Measurements from ENCODE around the gene ST7L. TPM values are rescaled to one million over a fixed set of nuclear protein-coding genes. Genes with fewer than 3 reads are reported as not detected.

ST7L gene
- total and polyA plus RNA-seq, 12 donors, result 9.2 to 22.2 (median 13.9) TPM

- peaks cover 0 to 5% (median 0%) of the 10 kb centered on the region in 9 donors for H3K36me3 ChIP-seq
- ATAC-seq (peak in 3 of 8 donors; percentile 27 to 58 (median 53)), DNase-seq (no peak)
- peaks cover 0 to 43% (median 8%) of the 10 kb centered on the region in 9 donors for H3K4me1 ChIP-seq
- H3K9me3 ChIP-seq, result no peaks in the 10 kb centered on the region
- WGBS, 2 donors, result 82 to 91% methylated on average over 2 of the region's 2 CpGs
- no peak overlapping the region for H3K27ac ChIP-seq
- TF ChIP-seq, protein P1, sequence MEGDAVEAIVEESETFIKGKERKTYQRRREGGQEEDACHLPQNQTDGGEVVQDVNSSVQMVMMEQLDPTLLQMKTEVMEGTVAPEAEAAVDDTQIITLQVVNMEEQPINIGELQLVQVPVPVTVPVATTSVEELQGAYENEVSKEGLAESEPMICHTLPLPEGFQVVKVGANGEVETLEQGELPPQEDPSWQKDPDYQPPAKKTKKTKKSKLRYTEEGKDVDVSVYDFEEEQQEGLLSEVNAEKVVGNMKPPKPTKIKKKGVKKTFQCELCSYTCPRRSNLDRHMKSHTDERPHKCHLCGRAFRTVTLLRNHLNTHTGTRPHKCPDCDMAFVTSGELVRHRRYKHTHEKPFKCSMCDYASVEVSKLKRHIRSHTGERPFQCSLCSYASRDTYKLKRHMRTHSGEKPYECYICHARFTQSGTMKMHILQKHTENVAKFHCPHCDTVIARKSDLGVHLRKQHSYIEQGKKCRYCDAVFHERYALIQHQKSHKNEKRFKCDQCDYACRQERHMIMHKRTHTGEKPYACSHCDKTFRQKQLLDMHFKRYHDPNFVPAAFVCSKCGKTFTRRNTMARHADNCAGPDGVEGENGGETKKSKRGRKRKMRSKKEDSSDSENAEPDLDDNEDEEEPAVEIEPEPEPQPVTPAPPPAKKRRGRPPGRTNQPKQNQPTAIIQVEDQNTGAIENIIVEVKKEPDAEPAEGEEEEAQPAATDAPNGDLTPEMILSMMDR (IDR thresholded peaks at IDR 0.05), result no peak
- intact Hi-C loops (cut with DNase I), result no loop called here
- H3K4me3 ChIP-seq, result no peak overlapping the region
- no peaks in the 10 kb centered on the region for H3K27me3 ChIP-seq
These were observed 103.5 kb downstream of the ST7L start for GRCh38 chr1:112515311-112516009.

GRCh38 chr1:112514901-112515300 is 104.0 kb downstream of the ST7L start:
- H3K27me3 ChIP-seq, result peaks cover 0 to 5% (median 0%) of the 10 kb centered on the region in 7 donors
- no peaks in the 10 kb centered on the region for H3K9me3 ChIP-seq
- DNase-seq, result no peak
- TF ChIP-seq, protein P1 (IDR thresholded peaks at IDR 0.05), result no peak
- H3K4me3 ChIP-seq, result no peak overlapping the region
- H3K36me3 ChIP-seq, result peaks cover 0 to 5% (median 0%) of the 10 kb centered on the region in 9 donors
- intact Hi-C loops (cut with DNase I), result no loop called here
- no peak for ATAC-seq
- 96 to 98% methylated on average over 12 of the region's 12 CpGs for WGBS, 2 donors
- peaks cover 0 to 37% (median 8%) of the 10 kb centered on the region in 9 donors for H3K4me1 ChIP-seq
- no peak overlapping the region for H3K27ac ChIP-seq

DNA sequence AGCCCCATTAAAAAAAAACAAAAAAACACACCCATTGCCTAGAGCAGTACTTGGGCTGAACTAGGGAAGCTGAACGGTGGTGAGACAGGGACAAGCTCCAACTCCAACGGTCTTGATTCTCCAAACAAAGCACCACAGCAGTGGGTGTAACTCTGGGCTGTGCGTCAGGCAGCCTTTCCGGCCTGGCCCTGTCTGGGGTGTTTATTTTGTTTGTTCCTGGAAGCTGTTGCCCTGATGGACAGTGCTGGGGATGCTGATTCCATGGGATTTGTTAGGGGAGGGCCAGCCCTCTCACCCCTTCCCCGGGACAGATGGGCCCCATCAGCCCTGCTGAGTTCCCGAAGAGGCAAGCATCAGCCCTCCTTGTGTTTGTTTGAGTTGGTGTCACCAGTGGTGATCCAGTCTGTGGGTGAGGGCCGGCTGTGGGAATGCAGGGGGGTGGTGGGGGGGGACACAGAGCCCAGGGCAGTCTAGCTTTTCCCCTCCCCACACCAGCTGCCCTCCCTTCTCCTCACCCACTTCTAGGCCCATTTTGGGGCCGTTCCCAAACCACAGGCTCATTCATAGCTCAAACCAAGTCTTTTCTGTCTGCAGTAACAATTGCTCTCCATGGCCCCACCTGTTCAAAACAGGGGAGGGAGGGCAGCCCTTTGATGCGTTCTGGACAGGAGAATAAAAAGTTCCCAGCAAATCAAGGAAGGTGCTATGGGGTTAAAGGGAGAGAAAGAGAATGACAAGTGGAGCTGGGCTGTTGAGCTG is 105.7 kb downstream of the ST7L start:
- H3K36me3 ChIP-seq, result peaks cover 0 to 5% (median 0%) of the 10 kb centered on the region in 9 donors
- intact Hi-C loops (cut with DNase I), result no loop called here
- H3K9me3 ChIP-seq, result no peaks in the 10 kb centered on the region
- peak in 1 of 2 donors; percentile 42 for DNase-seq
- 64 to 65% methylated on average over 9 of the region's 9 CpGs for WGBS, 2 donors
- TF ChIP-seq, protein P1 (IDR thresholded peaks at IDR 0.05), result no peak
- no peak overlapping the region for H3K4me3 ChIP-seq
- peaks cover 3 to 35% (median 15%) of the 10 kb centered on the region in 9 donors for H3K4me1 ChIP-seq
- peaks cover 0 to 21% (median 9%) of the 10 kb centered on the region in 7 donors for H3K27me3 ChIP-seq
- ATAC-seq, result peak in 6 of 8 donors; percentile 24 to 61 (median 52)
- H3K27ac ChIP-seq, result peak overlapping the region in 1 of 10 donors; percentile 15

DNA sequence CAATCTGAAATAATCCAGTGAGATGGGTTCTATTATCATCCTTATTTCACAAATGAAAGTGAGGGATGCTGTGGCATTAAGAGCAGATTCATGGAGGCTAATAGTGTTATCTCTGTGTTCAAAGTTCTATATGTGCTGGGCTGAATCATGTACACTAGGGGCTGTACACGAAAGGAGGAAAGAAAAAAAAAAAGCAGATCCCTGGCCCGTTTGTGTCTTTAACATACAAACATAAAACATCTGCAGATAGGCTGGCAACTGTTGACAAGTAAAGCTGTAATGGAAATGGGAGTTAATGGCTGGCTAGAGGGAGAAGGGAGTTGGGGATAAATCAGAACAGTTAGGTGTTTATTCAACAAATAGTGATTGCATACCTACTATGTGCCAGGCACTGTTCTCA is 107.0 kb downstream of the ST7L start:
- 37 to 52% methylated on average over 2 of the region's 2 CpGs for WGBS, 2 donors
- Histone ChIP-seq H3K36me3 (no peaks in the 10 kb centered on the region), H3K4me3 (no peak overlapping the region), H3K27ac (no peak overlapping the region), H3K4me1 (peaks cover 6 to 31% (median 14%) of the 10 kb centered on the region in 9 donors), H3K27me3 (peaks cover 0 to 35% (median 20%) of the 10 kb centered on the region in 7 donors), H3K9me3 (no peaks in the 10 kb centered on the region)
- DNase-seq, result no peak
- intact Hi-C loops (cut with DNase I), result no loop called here
- ATAC-seq, result no peak
- TF ChIP-seq, protein P1 (IDR thresholded peaks at IDR 0.05), result no peak

Data from heart right ventricle (tissue), 16 donors.